TTC549 (cell line): Measurements from ENCODE around the gene GID8.

Experiments
- FAIRE-seq: peaks from 2 replicates; lab custom pipeline; 2012; peaks lifted over from hg19 to GRCh38; lab: Jason Lieb, UNC

The GID8 gene

GRCh38 chr20:62938105-62938888 is at the start of gene GID8:
Gene GID8 (plus strand): TSS chr20:62938147. CDS start chr20:62941503, 3,356 bp downstream.
- no peak for FAIRE-seq

- FAIRE-seq = no peak
Measured at GRCh38 chr20:62888406-62888805, 49.5 kb upstream of the GID8 start.

GRCh38 chr20:62888910-62889309 is 49.0 kb upstream of the GID8 start:
- FAIRE-seq = no peak

GRCh38 chr20:62889411-62889810 is 48.5 kb upstream of the GID8 start:
- FAIRE-seq = no peak

GRCh38 chr20:62889871-62890270 is 48.1 kb upstream of the GID8 start:
- no peak for FAIRE-seq

GRCh38 chr20:62890444-62890843 is 47.5 kb upstream of the GID8 start:
- FAIRE-seq = no peak

- FAIRE-seq = no peak
Measured at GRCh38 chr20:62891111-62891510, 46.8 kb upstream of the GID8 start.

- FAIRE-seq = no peak
Measured at GRCh38 chr20:62892348-62893304, 45.3 kb upstream of the GID8 start.

GRCh38 chr20:62893700-62894099 is 44.2 kb upstream of the GID8 start:
- no peak for FAIRE-seq

- FAIRE-seq = no peak
Measured at GRCh38 chr20:62894261-62894660, 43.7 kb upstream of the GID8 start.

GRCh38 chr20:62895539-62895938 is 42.4 kb upstream of the GID8 start:
- no peak for FAIRE-seq

GRCh38 chr20:62896526-62896925 is 41.4 kb upstream of the GID8 start:
- FAIRE-seq = no peak

GRCh38 chr20:62897666-62898065 is 40.3 kb upstream of the GID8 start:
- no peak for FAIRE-seq

- FAIRE-seq = no peak
Measured at GRCh38 chr20:62898093-62898964, 39.6 kb upstream of the GID8 start.

GRCh38 chr20:62898970-62899632 is 38.8 kb upstream of the GID8 start:
- no peak for FAIRE-seq

- no peak for FAIRE-seq
Measured at GRCh38 chr20:62899633-62900051, 38.3 kb upstream of the GID8 start.

- FAIRE-seq = no peak
Measured at GRCh38 chr20:62900052-62900691, 37.8 kb upstream of the GID8 start.

GRCh38 chr20:62900692-62901584 is 37.0 kb upstream of the GID8 start:
- FAIRE-seq = no peak

- no peak for FAIRE-seq
Measured at GRCh38 chr20:62901891-62902290, 36.1 kb upstream of the GID8 start.
